GM12874 (cell line): ENCODE results near the gene ITPR1.

Experiments
- CTCF ChIP-seq: IDR thresholded peaks from 2 replicates; pipeline ENCODE4 v1.5.1; 2011; ENCODE audit warnings: low read depth, mild to moderate bottlenecking, control low read depth, low read length, moderate library complexity; ENCODE audit not compliant: insufficient read depth

Gene ITPR1

GRCh38 chr3:4514916-4515315, 21.8 kb downstream of the ITPR1 start:
- no peak for TF ChIP-seq CTCF

- no peak for TF ChIP-seq CTCF
Measured at GRCh38 chr3:4515916-4516579, 22.9 kb downstream of the ITPR1 start.

GRCh38 chr3:4517093-4517492, 23.9 kb downstream of the ITPR1 start:
- TF ChIP-seq CTCF = no peak

- no peak for TF ChIP-seq CTCF
Measured at GRCh38 chr3:4517643-4518311, 24.6 kb downstream of the ITPR1 start.

- TF ChIP-seq CTCF = no peak
Measured at GRCh38 chr3:4520033-4520816, 27.1 kb downstream of the ITPR1 start.

- TF ChIP-seq CTCF = no peak
Measured at GRCh38 chr3:4522947-4523346, 29.8 kb downstream of the ITPR1 start.

GRCh38 chr3:4523710-4524698, 30.9 kb downstream of the ITPR1 start:
- TF ChIP-seq CTCF = no peak
